Activated CD4-positive, CD25-positive, alpha-beta regulatory T cell treated with anti-CD3 and anti-CD28 coated beads, Interleukin-2, amount 50 U/mL, for 16 hours (primary cell): Measurements from ENCODE around the gene HSDL2.
"Not testable (repeated sequence)": the region's sequence is repeated elsewhere in the genome, so short reads cannot be mapped to it uniquely, and the experiment has no call there.

ENCODE experiments used
- DNase-seq: peaks from one replicate; pipeline ENCODE4 v3.0.0-alpha.2; 2020; ENCODE audit warnings: low read depth, low spot score

Gene HSDL2

DNA sequence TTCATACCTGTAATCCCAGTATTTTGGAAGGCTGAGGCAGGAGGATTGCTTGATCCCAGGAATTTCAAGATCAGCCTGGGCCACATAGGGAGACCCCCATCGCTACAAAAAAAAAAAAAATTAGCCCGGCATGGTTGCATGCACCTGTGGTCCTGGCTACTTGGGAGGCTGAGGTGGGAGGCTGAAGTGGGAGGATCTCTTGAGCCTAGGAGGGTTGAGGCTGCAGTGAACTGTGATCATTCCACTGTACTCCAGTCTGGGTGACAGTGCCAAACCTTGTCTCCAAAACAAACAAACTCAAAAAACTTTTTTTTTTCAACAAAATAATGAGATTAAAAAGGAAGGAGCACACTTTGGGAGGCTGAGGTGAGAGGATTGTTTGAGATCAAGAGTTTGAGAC lies 120.9 kb downstream of the HSDL2 start:
- no peak for DNase-seq

DNA sequence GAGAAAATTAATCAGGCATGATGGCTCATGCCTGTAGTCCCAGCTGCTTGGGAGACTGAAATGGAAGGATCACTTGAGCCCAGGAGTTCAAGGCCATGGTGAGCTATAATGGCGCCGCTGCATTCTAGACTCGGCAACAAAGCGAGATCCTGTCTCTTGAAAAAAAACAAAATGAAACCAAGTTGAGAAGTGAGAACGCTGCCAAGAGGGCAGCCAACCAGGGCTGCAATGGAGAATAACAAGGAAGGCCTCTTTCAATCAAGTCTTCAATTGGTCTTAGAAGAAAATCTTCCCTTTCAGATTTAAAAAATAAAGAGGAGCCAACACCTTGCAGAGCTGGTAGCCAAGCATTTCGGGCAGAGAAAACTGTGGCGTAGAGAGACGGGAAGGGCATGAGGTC lies 121.4 kb downstream of the HSDL2 start:
- DNase-seq, result no peak

DNA sequence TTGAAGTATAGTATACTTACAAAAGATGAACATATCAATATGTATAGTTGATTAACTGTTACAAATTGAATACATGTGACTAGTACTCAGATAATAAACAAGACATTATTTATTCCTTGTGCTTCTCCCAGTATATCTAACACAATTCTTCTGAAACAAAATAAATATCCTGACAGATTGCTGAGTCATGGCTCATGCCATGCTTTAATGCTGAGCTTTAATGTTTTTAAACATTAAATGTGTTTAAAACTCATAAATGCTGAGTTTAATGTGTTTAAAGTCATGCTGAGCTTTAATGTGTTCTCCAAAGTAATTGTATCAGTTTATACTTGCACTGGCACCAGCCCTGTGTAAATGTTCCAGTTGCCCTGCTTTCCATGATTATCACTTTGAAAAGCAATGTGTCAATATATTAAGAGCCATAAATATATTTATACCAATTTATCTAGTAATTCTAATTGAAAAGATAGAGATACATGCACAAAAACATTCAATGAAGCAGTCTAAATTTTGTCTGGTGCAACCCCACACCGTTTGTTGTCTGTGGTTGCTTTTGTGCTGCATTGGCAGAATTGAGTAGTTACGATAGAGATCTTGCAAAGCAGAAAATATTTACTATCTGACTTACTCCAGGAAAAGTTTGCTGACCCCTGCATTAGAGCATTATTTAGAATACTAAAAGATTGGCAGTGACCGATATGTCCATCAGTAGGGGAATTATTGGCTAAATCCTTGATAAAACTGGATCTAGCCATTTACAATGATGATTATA lies 122.5 kb downstream of the HSDL2 start:
- no peak for DNase-seq

DNA sequence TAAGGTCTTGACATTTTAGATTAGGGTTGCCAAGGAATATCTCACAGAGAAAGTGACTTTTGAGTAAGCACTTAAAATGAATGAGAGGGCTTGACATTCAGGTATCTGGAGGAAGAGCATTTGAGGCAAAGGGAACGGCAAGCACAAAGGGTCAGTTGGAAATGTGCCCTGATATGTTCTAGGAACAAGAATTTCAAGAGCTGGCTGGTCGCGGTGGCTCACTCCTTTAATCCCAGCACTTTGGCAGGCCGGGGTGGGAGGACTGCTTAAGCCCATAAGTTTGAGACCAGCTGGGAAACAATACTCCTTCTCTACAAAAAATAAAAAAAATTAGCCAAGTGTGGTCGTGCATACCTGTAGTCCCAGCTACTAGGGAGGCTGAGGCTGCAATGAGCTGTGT lies 123.3 kb downstream of the HSDL2 start:
- DNase-seq, result no peak

DNA sequence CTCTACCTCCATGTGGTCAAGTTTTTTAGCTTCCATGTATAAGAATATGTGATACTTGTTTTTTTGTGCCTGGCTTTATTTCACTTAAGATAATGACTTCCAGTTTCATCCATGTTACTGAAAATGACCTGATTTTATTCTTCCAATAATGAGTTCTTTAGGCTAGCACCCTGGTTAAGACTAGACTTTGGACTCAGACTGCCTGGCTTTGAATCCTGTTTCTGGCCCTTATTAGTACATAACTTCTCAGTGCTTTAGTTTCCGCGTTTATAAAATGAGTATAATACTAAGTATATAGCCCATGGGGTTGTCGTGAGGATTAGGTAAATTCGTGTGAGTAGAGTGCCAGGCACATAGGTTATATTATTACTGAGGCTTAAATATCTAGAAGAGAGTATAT lies 125.2 kb downstream of the HSDL2 start:
- no peak for DNase-seq

DNA sequence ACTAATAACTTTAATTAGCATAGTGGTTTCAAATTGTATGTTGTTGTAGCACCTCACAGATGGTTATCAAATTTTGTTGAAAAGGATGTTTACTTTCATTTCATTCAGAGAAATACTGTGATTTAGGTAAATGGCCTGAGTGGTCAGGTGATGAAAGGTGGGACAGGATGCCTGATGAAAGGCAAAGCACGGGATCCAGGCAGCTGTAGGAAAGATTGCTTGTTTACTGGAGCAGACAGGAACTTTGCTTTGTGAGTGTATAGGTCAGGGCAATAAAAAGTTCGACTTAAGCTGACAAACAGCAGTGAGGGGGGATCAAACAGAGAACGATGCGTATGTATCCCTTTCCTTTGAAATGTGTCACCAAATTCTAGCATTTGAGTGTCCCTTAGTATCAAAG lies 125.7 kb downstream of the HSDL2 start:
- no peak for DNase-seq

DNA sequence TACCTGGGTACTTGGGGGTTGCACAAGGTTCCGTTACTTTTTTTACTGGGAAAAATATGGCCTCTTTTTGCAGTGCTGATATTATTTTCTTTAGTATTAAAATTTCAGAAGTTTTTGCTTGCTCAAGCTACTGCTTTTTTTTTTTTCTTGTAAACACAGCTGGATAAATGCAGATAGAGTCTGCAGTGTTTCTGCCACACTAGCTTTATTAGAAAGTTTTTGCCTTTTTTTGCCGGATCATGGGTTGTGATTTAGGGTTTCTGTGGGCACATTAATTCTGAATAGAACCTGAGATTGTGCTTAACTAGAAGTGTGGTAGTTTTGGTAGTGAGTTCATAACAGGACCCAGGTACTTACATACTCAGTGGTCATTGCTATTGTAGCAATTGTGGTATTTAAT lies 126.7 kb downstream of the HSDL2 start:
- DNase-seq, result no peak

DNA sequence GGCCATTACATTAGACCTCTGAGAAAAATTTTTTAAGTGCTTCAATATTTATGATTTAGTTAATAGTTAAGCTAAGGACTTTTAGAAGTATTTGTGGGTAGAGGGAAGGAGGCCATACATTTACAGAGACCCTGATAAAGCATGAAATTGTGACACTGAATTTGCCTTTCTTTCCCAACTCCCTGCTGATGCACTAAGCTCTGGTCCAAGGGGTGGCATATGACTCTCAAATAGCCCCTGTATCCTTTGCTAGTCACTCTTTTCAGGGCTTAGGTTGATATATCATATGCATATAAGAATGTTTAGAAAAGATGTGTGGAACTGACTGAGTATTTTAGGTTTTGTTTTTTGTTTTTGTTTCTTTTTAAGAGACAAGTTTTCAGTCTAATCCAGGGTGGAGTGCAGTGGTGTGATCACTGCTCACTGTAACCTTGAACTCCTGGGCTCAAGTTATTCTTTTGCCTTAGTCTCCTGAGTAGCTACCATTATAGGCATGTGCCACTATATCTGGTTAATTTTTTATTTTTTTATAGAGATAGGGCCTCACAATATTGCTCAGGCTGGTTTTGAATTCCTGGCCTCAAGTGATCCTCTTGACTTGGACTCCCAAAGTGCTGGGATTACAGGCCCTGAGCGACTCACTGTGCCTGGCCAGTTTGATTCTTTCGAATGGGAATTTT lies 127.2 kb downstream of the HSDL2 start:
- DNase-seq, result no peak

DNA sequence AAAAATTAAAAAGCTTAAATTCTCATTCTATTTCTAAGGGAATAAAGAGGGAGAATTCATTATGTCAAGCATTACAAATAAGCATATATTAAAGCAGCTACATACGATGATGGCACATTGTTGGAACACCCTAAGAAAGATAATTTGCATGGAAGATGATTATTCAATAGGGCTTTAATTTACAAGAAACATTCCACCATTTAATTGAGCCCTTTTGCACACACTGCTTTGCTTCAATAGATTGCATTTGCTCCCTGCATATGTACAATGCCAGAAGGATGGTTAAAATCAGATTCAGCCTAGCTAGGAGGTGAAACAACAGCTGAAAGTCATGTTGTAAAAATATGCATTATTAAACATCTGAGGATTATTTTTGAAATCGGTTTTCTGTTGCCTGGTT lies 128.5 kb downstream of the HSDL2 start:
- no peak for DNase-seq

DNA sequence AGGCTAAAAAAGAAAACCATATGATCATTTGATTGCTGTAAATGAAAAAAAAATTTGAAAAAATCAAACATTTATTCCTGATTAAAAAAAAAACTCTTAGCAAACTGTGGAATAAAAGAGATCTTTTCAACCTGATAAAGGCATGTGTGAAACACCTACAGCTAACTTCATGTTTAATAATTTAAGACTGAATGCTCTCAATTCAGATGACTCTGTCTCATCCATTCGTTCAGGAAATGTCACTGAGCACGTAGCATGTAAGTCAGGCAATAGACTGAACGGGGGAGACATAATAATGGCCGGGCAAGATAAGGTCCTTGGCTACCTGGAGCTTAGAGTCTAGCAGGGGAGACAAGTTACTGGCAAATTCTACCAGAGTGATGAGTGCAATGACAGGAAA lies 132.5 kb downstream of the HSDL2 start:
- not testable (repeated sequence) for DNase-seq

DNA sequence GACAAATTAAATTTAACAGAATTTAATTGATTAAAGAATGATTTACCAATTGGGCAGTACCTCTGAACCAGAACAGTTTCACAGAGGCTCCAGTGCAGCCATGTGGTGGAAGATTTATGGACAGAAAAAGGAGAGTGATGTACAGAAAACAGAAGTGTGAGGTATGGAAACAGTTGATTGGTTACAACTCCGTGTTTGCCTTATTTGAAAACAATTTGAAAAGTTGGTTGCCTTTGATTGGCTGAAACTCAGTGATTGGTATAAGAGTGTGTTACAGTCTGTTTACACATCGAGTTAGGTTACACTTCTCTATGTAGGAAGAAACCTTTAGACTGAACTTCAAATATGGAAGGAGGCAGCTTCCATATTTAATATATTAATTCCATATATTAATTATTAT lies 136.9 kb downstream of the HSDL2 start:
- DNase-seq, result no peak

DNA sequence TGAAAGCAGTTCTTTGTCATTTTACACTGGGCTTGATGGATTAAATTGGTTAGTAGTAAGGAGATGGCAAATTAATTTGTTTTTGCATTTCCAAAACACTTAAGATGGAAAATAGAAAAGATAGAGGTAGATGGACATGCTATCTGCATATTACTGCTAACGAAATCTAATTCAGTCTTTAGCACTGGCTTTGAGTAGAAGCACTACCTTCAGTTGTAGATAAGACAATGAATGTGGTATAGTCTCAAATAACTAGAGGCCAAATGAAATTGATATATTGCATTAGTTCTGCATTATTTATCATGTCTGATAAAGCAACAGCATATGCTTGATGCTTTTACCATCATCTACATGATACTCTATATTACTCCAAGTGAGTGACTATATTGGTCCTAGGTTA lies 140.2 kb downstream of the HSDL2 start:
- DNase-seq, result no peak

DNA sequence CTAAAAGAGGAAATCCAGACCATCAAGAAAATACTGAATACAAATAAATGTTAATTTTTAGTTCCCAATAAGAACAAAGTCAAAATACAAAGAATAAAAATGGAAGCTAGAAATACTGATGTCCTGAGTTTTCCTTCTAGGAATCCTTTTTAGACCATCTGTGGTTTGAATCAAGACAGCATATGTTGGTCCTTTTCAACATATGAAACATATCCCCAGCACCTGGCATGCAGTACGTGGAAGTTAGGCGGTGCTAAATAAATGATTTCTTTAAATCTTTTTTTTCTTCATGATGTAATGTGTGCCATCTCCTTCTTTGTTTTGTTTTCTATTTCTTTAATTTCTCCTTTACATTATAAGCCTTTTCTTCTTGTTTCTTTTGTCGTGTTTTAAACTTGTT lies 140.7 kb downstream of the HSDL2 start:
- no peak for DNase-seq
